DND-41 (cell line): Measurements from ENCODE around the gene CDKL4.

Experiments
- CTCF ChIP-seq: IDR thresholded peaks from 2 replicates; pipeline ENCODE4 v1.5.1; 2012; ENCODE audit warnings: borderline replicate concordance, low read length, moderate library complexity, mild to moderate bottlenecking; ENCODE audit not compliant: poor library complexity, severe bottlenecking; ENCODE audit errors: extremely low read depth
- EZH2 ChIP-seq: IDR thresholded peaks from 3 replicates; pipeline ENCODE4 v1.6.1; 2012; ENCODE audit warnings: borderline replicate concordance, low read depth, mild to moderate bottlenecking, moderate library complexity, low read length, inconsistent platforms; ENCODE audit not compliant: severe bottlenecking

GRCh38 chr2:39164089-39164488, 79.7 kb downstream of the CDKL4 start:
- TF ChIP-seq CTCF, result no peak
- no peak for TF ChIP-seq EZH2
